K562 (cell line): ENCODE data around the gene PIP4K2A. TPM values are rescaled to one million over a fixed set of nuclear protein-coding genes. Genes with fewer than 3 reads are reported as not detected.

Experiments
- ATAC-seq: fragments of 200-7000 bp; cut with Tn5 transposase; 3 replicates; pipeline ENCODE4 v1.9.1; 2020; ENCODE audit warnings: moderate library complexity
- BruUV-seq: library from RNA; stranded (reverse); fragments of 400-500 nt; replicated peaks from 2 replicates; lab custom pipeline; 2021; lab: Mats Ljungman, UMichigan
- CTCF ChIA-PET: fragments of 300-600 bp; formaldehyde crosslinking; extraction: SDS; loops from one replicate; lab custom pipeline; 2021; ENCODE audit warnings: low intra/inter-chr PET ratio; lab: Yijun Ruan, JAX
- POLR2A ChIA-PET: fragments of 300-600, 350-650 bp; sonication (Branson Sonifier 250); formaldehyde crosslinking; extraction: SDS; loops from one replicate; lab custom pipeline; 2021; ENCODE audit warnings: antibody characterized with exemption, inconsistent platforms; lab: Yijun Ruan, JAX
- DNase-seq, 4 experiments: peaks; one replicate each; pipeline versions ENCODE4 v3.0.0 to v3.0.0-alpha.2; 2011 to 2018; ENCODE audit warnings: low spot score in 3 of 4, mixed read lengths in 3 of 4; ENCODE audit errors: extremely low read depth in 1 of 4
- FAIRE-seq: peaks from 2 replicates; lab custom pipeline; 2011; peaks lifted over from hg19 to GRCh38; lab: Jason Lieb, UNC
- H2AFZ ChIP-seq: 2 replicates; pipeline ENCODE4 v1.6.0; 2011; ENCODE audit warnings: low read depth, low read length, control low read depth, inconsistent platforms
- H3K27ac ChIP-seq: fragments of 200-600 bp; 3 replicates; pipeline ENCODE4 v1.8.0; 2011; ENCODE audit warnings: low read depth, mild to moderate bottlenecking, control low read depth, inconsistent platforms, low read length, moderate library complexity, mixed read lengths; ENCODE audit errors: extremely low read depth
- H3K27me3 ChIP-seq, 2 experiments: fragments of 300-600 bp in 1 of 2; 2 replicates in 1 of 2; 3 replicates in 1 of 2; pipeline versions ENCODE4 v1.6.0 to v1.8.0; 2011; ENCODE audit warnings: inconsistent platforms in 2 of 2, low read length in 2 of 2, mild to moderate bottlenecking in 1 of 2, mixed read lengths in 1 of 2, moderate library complexity in 1 of 2; ENCODE audit not compliant: control insufficient read depth in 2 of 2, insufficient read depth in 2 of 2
- H3K36me3 ChIP-seq: fragments of 300-600 bp; 3 replicates; pipeline ENCODE4 v1.8.0; 2011; ENCODE audit warnings: mild to moderate bottlenecking, low read length, inconsistent platforms; ENCODE audit not compliant: control insufficient read depth, insufficient read depth
- H3K4me1 ChIP-seq, 2 experiments: fragments of 200-600 bp in 1 of 2; replicated peaks in 1 of 2; 2 replicates in 1 of 2; 3 replicates in 1 of 2; pipeline versions ENCODE4 v1.5.1 to v1.8.0; 2011; ENCODE audit warnings: inconsistent platforms in 2 of 2, low read length in 2 of 2, mild to moderate bottlenecking in 1 of 2, mixed read lengths in 1 of 2, moderate library complexity in 1 of 2; ENCODE audit not compliant: control insufficient read depth in 2 of 2, insufficient read depth in 2 of 2
- H3K4me2 ChIP-seq: 2 replicates; pipeline ENCODE4 v1.6.1; 2011; ENCODE audit warnings: low read length, control low read depth, inconsistent platforms, mixed read lengths; ENCODE audit not compliant: insufficient read depth
- H3K4me3 ChIP-seq: fragments of 200-600 bp; sonication (generic), shearing (Covaris generic); 2 replicates; pipeline ENCODE4 v1.5.1; 2016; ENCODE audit warnings: control low read depth, inconsistent platforms
- H3K79me2 ChIP-seq: fragments of 200-600 bp; 3 replicates; pipeline ENCODE4 v1.8.0; 2011; ENCODE audit warnings: low read length, inconsistent platforms; ENCODE audit not compliant: control insufficient read depth, insufficient read depth
- H3K9ac ChIP-seq, 2 experiments: 2 replicates each; pipeline versions ENCODE4 v1.6.0 to v1.6.1; 2011; ENCODE audit warnings: low read depth in 2 of 2, low read length in 2 of 2, control low read depth in 1 of 2, inconsistent platforms in 1 of 2, mild to moderate bottlenecking in 1 of 2, mixed read lengths in 1 of 2; ENCODE audit not compliant: insufficient read depth in 1 of 2
- H3K9me1 ChIP-seq: one replicate; pipeline ENCODE4 v1.6.0; 2011; ENCODE audit warnings: inconsistent platforms, mild to moderate bottlenecking, low read length, moderate library complexity; ENCODE audit not compliant: control insufficient read depth, insufficient read depth
- H3K9me3 ChIP-seq: replicated peaks from 2 replicates; pipeline ENCODE4 v1.5.1; 2011; ENCODE audit warnings: low read depth, low read length, inconsistent platforms; ENCODE audit not compliant: control insufficient read depth, insufficient read depth
- H4K20me1 ChIP-seq: replicated peaks from 2 replicates; pipeline ENCODE4 v1.6.1; 2011; ENCODE audit warnings: low read length, inconsistent platforms, mixed read lengths; ENCODE audit not compliant: control insufficient read depth, insufficient read depth
- ELF4 ChIP-seq: fragments of 450-650 bp; formaldehyde crosslinking; IDR thresholded peaks from 2 replicates; pipeline ENCODE4 v1.4.0; 2022; ENCODE audit warnings: missing genetic modification characterization
- FOSL1 ChIP-seq: fragments of 200-800 bp; sonication (Bioruptor generic); conservative IDR thresholded peaks from 2 replicates; pipeline ENCODE4 v1.6.1; 2016; ENCODE audit warnings: missing genetic modification characterization, missing compliant biosample characterization
- HMG20B ChIP-seq: fragments of 250-450 bp; sonication (Bioruptor Pico); IDR thresholded peaks from 2 replicates; pipeline ENCODE4 v1.5.0; 2021; ENCODE audit warnings: mild to moderate bottlenecking
- KLF10 ChIP-seq: fragments of 250-450 bp; sonication (Bioruptor Pico); IDR thresholded peaks from 2 replicates; pipeline ENCODE4 v1.6.1; 2021; ENCODE audit warnings: matching md5 sums
- MTA1 ChIP-seq: fragments of 450-650 bp; IDR thresholded peaks from 2 replicates; pipeline ENCODE4 v1.6.1; 2017; ENCODE audit warnings: borderline replicate concordance
- RFX1 ChIP-seq: fragments of 450-650 bp; IDR thresholded peaks from 2 replicates; pipeline ENCODE4 v1.6.1; 2016; ENCODE audit warnings: mild to moderate bottlenecking, moderate library complexity
- SETDB1 ChIP-seq: IDR thresholded peaks from one replicate; pipeline ENCODE4 v1.6.1; 2012; ENCODE audit warnings: low read length, control low read depth, inconsistent platforms
- TOE1 ChIP-seq, 2 experiments: fragments of 450-650 bp in 1 of 2; sonication (generic) in 1 of 2; formaldehyde crosslinking in 1 of 2; IDR thresholded peaks; 2 replicates each; pipeline versions ENCODE4 v1.7.1 to v1.8.0; 2016 to 2022; ENCODE audit warnings: borderline replicate concordance in 2 of 2, mild to moderate bottlenecking in 2 of 2, antibody characterized with exemption in 1 of 2, inconsistent platforms in 1 of 2, low read depth in 1 of 2, missing genetic modification reagents in 1 of 2, moderate library complexity in 1 of 2
- ZNF561 ChIP-seq: fragments of 450-650 bp; formaldehyde crosslinking; conservative IDR thresholded peaks from 2 replicates; pipeline ENCODE4 v1.4.0; 2020; ENCODE audit warnings: mild to moderate bottlenecking, moderate library complexity
- WGBS: fragments of 100-300 bp; shearing (Covaris generic); methylation state at CpG from one replicate; pipeline ENCODE4 v1.1.6; 2016; ENCODE audit warnings: low coverage, mixed read lengths; ENCODE audit not compliant: insufficient coverage; ENCODE audit errors: missing lambda C conversion rate; 5-methylcytosine and 5-hydroxymethylcytosine counted together
- in situ Hi-C: fragments of 300-500 bp; cut with MboI; formaldehyde crosslinking; loops from 4 replicates; pipeline ENCODE4 v1.15.0; 2018; ENCODE audit warnings: inconsistent platforms, mixed read lengths
- intact Hi-C: fragments of 100-400 bp; cut with micrococcal nuclease; formaldehyde crosslinking; loops from 2 replicates; pipeline ENCODE4 v1.14.2; 2022
- polyA plus RNA-seq, 8 experiments: library from polyadenylated mRNA; depleted of rRNA in 4 of 8; stranded (reverse) in 5 of 8; unstranded in 3 of 8; fragments of >200 nt; fragmentation: Nextera tagmentation in 2 of 8; fragmentation: Illumina TruSeq in 1 of 8; extraction: Ambion mirVana in 2 of 8; extraction: Trizol in 1 of 8; gene quantifications; 2 replicates each; pipeline versions ENCODE4 v1.2.1 to v1.2.3, GENCODE V29; 2011 to 2014; ENCODE audit warnings: inconsistent platforms in 1 of 8, missing spikeins in 1 of 8
- total RNA-seq, 7 experiments: library from RNA; depleted of rRNA in 6 of 7; stranded (reverse); fragments of >200 nt in 6 of 7; fragmentation: Illumina TruSeq in 2 of 7; extraction: Trizol in 2 of 7; gene quantifications; 2 replicates each; pipeline versions ENCODE4 v1.2.1 to v1.2.3, GENCODE V29; 2011 to 2021; ENCODE audit warnings: low replicate concordance in 1 of 7

Gene PIP4K2A
- total and polyA plus RNA-seq, 9 of the 15 experiments (the other 6 are each of a cell fraction or from before 2014, with no cell fraction given): 35.6 to 117 (median 71.9) TPM

GRCh38 chr10:22722626-22723169 is 8.3 kb upstream of the PIP4K2A start:
- FAIRE-seq: no peak
- 92% methylated on average over 4 of the region's 4 CpGs for WGBS
- no peak for DNase-seq
- no peaks in the 10 kb centered on the region for H3K79me2 ChIP-seq
- no peaks in the 10 kb centered on the region for H3K36me3 ChIP-seq
- BruUV-seq: no TSS peak
- ATAC-seq: no peak
- H3K4me1 ChIP-seq: peaks cover 0 to 10% of the 10 kb centered on the region in 2 experiments; a peak in 4 of 5 replicates
- H4K20me1 ChIP-seq: no peaks in the 10 kb centered on the region
- POLR2A ChIA-PET: interaction anchor here (1.6 kb wide), 1 partner anchor 29 kb away, joined by 5 read pairs; no protein-coding TSS in a partner anchor
- no peak for TF ChIP-seq ELF4 (CRISPR knock-in tag)
- no peak for TF ChIP-seq KLF10 (CRISPR knock-in tag)
- no peak for TF ChIP-seq TOE1 (IDR thresholded peaks at IDR 0.05; ENCODE audit: borderline replicate concordance)
- no peak for TF ChIP-seq TOE1 (CRISPR knock-in tag; IDR thresholded peaks at IDR 0.05; ENCODE audit: borderline replicate concordance, low read depth)
- TF ChIP-seq ZNF561: no peak
- no peak for TF ChIP-seq MTA1
- no peak for TF ChIP-seq HMG20B
- no peak for TF ChIP-seq SETDB1
- TF ChIP-seq RFX1: no peak
- TF ChIP-seq FOSL1 (tag): no peak
- TF ChIP-seq, all 486 proteins: peak for 0
- Histone ChIP-seq H3K9me3 (no peaks in the 10 kb centered on the region), H3K9me1 (no peaks in the 10 kb centered on the region), H3K4me3 (no peak overlapping the region), H3K9ac (no peak overlapping the region), H3K27ac (no peak overlapping the region), H3K27me3 (no peaks in the 10 kb centered on the region), H2AFZ (peak overlapping the region; percentile 71), H3K4me2 (no peak overlapping the region)
- CTCF ChIA-PET: no interaction called here
- intact Hi-C loops: no loop called here
- in situ Hi-C loops: no loop called here
